Uterus (tissue), 4 donors: ENCODE data around the gene RAB15. TPM values are rescaled to one million over a fixed set of nuclear protein-coding genes. Genes with fewer than 3 reads are reported as not detected.

Experiments
- DNase-seq, 2 donors: peaks; one replicate each; pipeline ENCODE4 v3.0.0-alpha.2; 2019 to 2020
- H3K27ac ChIP-seq, 2 donors: fragments of 200-600 bp; sonication (generic); 1 replicate in 1 of 2; 2 replicates in 1 of 2; pipeline ENCODE4 v1.5.1; 2016 to 2018
- H3K27me3 ChIP-seq, 2 donors: fragments of 200-600 bp; sonication (generic); one replicate each; pipeline ENCODE4 v1.5.1; 2018 to 2019; ENCODE audit warnings: control low read depth in 1 of 2
- H3K36me3 ChIP-seq, 2 donors: fragments of 200-600 bp; sonication (generic); one replicate each; pipeline ENCODE4 v1.5.1; 2019; ENCODE audit warnings: control low read depth in 1 of 2
- H3K4me1 ChIP-seq, 2 donors: fragments of 200-600 bp; sonication (generic); one replicate each; pipeline ENCODE4 v1.5.1; 2018 to 2019; ENCODE audit warnings: control low read depth in 1 of 2
- H3K4me3 ChIP-seq, 2 donors: fragments of 200-600 bp; sonication (generic); 1 replicate in 1 of 2; 2 replicates in 1 of 2; pipeline ENCODE4 v1.5.1; 2018 to 2019; ENCODE audit warnings: mild to moderate bottlenecking in 1 of 2
- H3K9me3 ChIP-seq, 2 donors: fragments of 200-600 bp; sonication (generic); one replicate each; pipeline ENCODE4 v1.5.1; 2019; ENCODE audit warnings: control low read depth in 1 of 2
- CTCF ChIP-seq, 4 experiments: fragments of 200-600 bp in 2 of 4; fragments of 450-650 bp in 2 of 4; sonication (generic) in 2 of 4; IDR thresholded peaks; one replicate each; pipeline ENCODE4 v1.5.1; 2016 to 2019; ENCODE audit warnings: antibody characterized with exemption in 4 of 4, mild to moderate bottlenecking in 2 of 4, moderate library complexity in 1 of 4
- POLR2A ChIP-seq, 2 donors: fragments of 450-650 bp; IDR thresholded peaks; one replicate each; pipeline ENCODE4 v1.6.1; 2016; ENCODE audit warnings: antibody characterized with exemption in 2 of 2, mild to moderate bottlenecking in 1 of 2, moderate library complexity in 1 of 2
- intact Hi-C: fragments of 100-400 bp; cut with DNase I; formaldehyde crosslinking; loops from one replicate; pipeline ENCODE4 v1.15.1; 2023; ENCODE audit warnings: low total_unique reads
- total RNA-seq, 4 donors: library from RNA; depleted of rRNA in 3 of 4; stranded (reverse); fragments of >200 nt in 3 of 4; gene quantifications; one replicate each; pipeline versions ENCODE4 v1.1.0 to v1.2.4, GENCODE V29; 2014 to 2023
- donor health status: DM: yes; HTN: yes; CAD: no.

Gene RAB15
- total RNA-seq, 4 donors from 2014 or later: 1.0 to 3.8 (median 3.4) TPM; not detected in 1

GRCh38 chr14:64932231-64932630 lies 39.9 kb downstream of the RAB15 start:
- TF ChIP-seq CTCF (IDR thresholded peaks at IDR 0.05) (no peak), POLR2A (IDR thresholded peaks at IDR 0.05) (no peak)
- Histone ChIP-seq H3K4me1 (no peaks in the 10 kb centered on the region), H3K4me3 (no peak overlapping the region), H3K27me3 (no peaks in the 10 kb centered on the region), H3K36me3 (no peaks in the 10 kb centered on the region), H3K9me3 (no peaks in the 10 kb centered on the region), H3K27ac (no peak overlapping the region)
- intact Hi-C loops: no loop called here
- no peak for DNase-seq

DNA sequence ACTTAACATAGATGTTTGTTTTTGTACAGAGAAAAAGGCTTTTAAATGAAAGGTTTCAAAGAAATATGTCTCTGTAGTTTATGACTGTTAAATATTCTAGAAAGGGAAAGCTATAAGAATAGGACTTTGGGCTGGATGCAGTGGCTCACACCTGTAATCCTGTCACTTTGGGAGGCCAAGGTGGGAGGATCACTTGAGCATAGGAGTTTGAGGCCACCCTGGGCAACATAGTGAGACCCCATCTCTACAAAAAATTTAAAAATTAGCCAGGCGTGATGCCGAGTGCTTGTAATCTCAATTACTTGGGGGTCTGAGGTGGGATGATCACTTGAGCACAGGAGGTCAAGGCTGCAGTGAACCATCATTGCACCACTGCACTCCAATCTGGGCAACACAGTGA lies 41.0 kb downstream of the RAB15 start:
- H3K27me3 ChIP-seq: no peaks in the 10 kb centered on the region
- TF ChIP-seq POLR2A (IDR thresholded peaks at IDR 0.05) (no peak), CTCF (IDR thresholded peaks at IDR 0.05) (no peak)
- no peaks in the 10 kb centered on the region for H3K36me3 ChIP-seq
- no peaks in the 10 kb centered on the region for H3K4me1 ChIP-seq
- no peak for DNase-seq
- peak overlapping the region in 1 of 2 donors; percentile 19 for H3K27ac ChIP-seq
- H3K9me3 ChIP-seq: no peaks in the 10 kb centered on the region
- intact Hi-C loops: no loop called here
- H3K4me3 ChIP-seq: no peak overlapping the region

DNA sequence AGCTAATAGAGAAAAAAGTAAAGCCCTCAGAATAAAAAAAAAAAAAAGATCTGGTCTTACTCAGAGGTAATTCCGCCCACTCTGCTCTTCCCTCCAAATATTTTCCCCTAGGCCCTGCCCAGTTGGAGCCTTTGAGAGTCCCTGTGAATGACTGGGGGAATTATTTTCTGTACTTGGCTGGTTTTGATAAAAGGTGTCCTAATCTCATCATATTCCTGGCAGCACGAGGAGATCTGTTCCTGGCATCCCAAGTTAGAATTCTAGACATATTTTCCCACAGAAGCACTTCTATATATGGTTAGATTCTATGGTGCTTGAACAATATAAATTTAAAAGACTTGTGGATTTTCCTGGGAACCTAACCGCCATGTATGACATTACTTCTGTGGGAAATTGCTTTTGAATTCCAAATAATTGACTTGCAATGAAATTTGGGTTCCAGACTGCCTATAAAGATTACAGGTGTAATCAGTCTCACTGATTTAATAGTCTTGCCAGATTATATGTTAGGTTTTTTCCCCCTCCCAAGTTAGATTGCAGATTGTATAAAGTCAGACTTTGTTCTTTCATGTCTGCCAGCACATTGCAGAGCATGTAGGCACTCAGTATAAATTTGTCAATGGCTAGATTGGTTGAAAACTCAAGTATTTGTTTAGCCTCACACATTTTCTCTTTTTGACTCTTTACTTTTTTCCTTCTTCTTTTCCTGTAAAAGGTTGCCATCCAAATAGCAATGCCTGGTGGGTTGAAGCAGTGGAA lies 41.9 kb downstream of the RAB15 start:
- Histone ChIP-seq H3K36me3 (no peaks in the 10 kb centered on the region), H3K9me3 (no peaks in the 10 kb centered on the region), H3K4me1 (no peaks in the 10 kb centered on the region), H3K4me3 (no peak overlapping the region), H3K27ac (peak overlapping the region in 1 of 2 donors; percentile 8), H3K27me3 (no peaks in the 10 kb centered on the region)
- DNase-seq: no peak
- no peak for TF ChIP-seq POLR2A (IDR thresholded peaks at IDR 0.05)
- no peak for TF ChIP-seq CTCF (IDR thresholded peaks at IDR 0.05)
- intact Hi-C loops: no loop called here

DNA sequence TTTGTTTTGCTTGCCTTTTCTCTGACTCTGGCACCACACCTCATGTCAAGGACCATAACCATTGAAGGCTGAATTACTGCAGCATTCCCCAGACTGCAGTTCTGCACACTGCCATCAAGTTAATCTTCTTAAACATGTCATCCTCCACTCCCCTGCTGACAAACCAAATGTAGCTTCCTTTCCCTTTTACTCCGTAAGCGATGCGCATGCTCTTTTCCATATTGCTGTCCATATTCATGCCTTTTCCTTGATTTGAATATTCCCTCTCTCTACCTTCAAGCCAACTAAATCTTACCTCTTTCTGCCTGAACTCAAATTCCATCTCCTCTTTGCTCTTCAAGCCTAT lies 43.1 kb downstream of the RAB15 start:
- no peak for DNase-seq
- H3K36me3 ChIP-seq: no peaks in the 10 kb centered on the region
- no peak overlapping the region for H3K4me3 ChIP-seq
- no peaks in the 10 kb centered on the region for H3K27me3 ChIP-seq
- H3K27ac ChIP-seq: peak overlapping the region in 1 of 2 donors; percentile 9
- no peaks in the 10 kb centered on the region for H3K9me3 ChIP-seq
- intact Hi-C loops: no loop called here
- TF ChIP-seq CTCF (IDR thresholded peaks at IDR 0.05) (no peak), POLR2A (IDR thresholded peaks at IDR 0.05) (no peak)
- H3K4me1 ChIP-seq: no peaks in the 10 kb centered on the region

- Histone ChIP-seq H3K4me3 (no peak overlapping the region), H3K27ac (peak overlapping the region in 1 of 2 donors; percentile 9), H3K27me3 (no peaks in the 10 kb centered on the region), H3K4me1 (no peaks in the 10 kb centered on the region), H3K36me3 (no peaks in the 10 kb centered on the region), H3K9me3 (no peaks in the 10 kb centered on the region)
- intact Hi-C loops: no loop called here
- DNase-seq: no peak
- TF ChIP-seq POLR2A (IDR thresholded peaks at IDR 0.05) (no peak), CTCF (IDR thresholded peaks at IDR 0.05) (no peak)
Observed at GRCh38 chr14:64928239-64929013, 43.7 kb downstream of the RAB15 start.
